ENCODE measurements around the gene ADNP2.
"Not testable (repeated sequence)": the region's sequence is repeated elsewhere in the genome, so short reads cannot be mapped to it uniquely, and the experiment has no call there.

Gene ADNP2

GRCh38 chr18:80147418-80148325 lies 38.6 kb downstream of the ADNP2 start:
- DNase-seq (ENCODE audit: low read depth) = peak; percentile 67

- no peak for DNase-seq (ENCODE audit: low read depth)
These were observed 39.5 kb downstream of the ADNP2 start for GRCh38 chr18:80148326-80149199.

GRCh38 chr18:80149667-80150066 lies 40.6 kb downstream of the ADNP2 start:
- no peak for DNase-seq (ENCODE audit: low read depth)

- no peak for DNase-seq (ENCODE audit: low read depth)
These were observed 45.2 kb downstream of the ADNP2 start for GRCh38 chr18:80154293-80154692.

GRCh38 chr18:80157708-80158343 lies 48.8 kb downstream of the ADNP2 start:
- peak; percentile 64 for DNase-seq (ENCODE audit: low read depth)

- DNase-seq (ENCODE audit: low read depth) = no peak
These were observed 49.3 kb downstream of the ADNP2 start for GRCh38 chr18:80158365-80158764.

- no peak for DNase-seq (ENCODE audit: low read depth)
These were observed 50.9 kb downstream of the ADNP2 start for GRCh38 chr18:80159713-80160636.

GRCh38 chr18:80161781-80162417 lies 52.8 kb downstream of the ADNP2 start:
- no peak for DNase-seq (ENCODE audit: low read depth)

- no peak for DNase-seq (ENCODE audit: low read depth)
These were observed 54.1 kb downstream of the ADNP2 start for GRCh38 chr18:80163183-80163582.

GRCh38 chr18:80164727-80165355 lies 55.8 kb downstream of the ADNP2 start:
- not testable (repeated sequence) for DNase-seq (ENCODE audit: low read depth)

GRCh38 chr18:80166240-80166639 lies 57.2 kb downstream of the ADNP2 start:
- no peak for DNase-seq (ENCODE audit: low read depth)

GRCh38 chr18:80166725-80167124 lies 57.7 kb downstream of the ADNP2 start:
- no peak for DNase-seq (ENCODE audit: low read depth)

- no peak for DNase-seq (ENCODE audit: low read depth)
These were observed 58.3 kb downstream of the ADNP2 start for GRCh38 chr18:80167331-80167730.

GRCh38 chr18:80167931-80168330 lies 58.9 kb downstream of the ADNP2 start:
- DNase-seq (ENCODE audit: low read depth) = no peak

GRCh38 chr18:80168346-80168745 lies 59.3 kb downstream of the ADNP2 start:
- DNase-seq (ENCODE audit: low read depth) = no peak

- no peak for DNase-seq (ENCODE audit: low read depth)
These were observed 59.9 kb downstream of the ADNP2 start for GRCh38 chr18:80168982-80169381.

- no peak for DNase-seq (ENCODE audit: low read depth)
These were observed 60.5 kb downstream of the ADNP2 start for GRCh38 chr18:80169607-80170006.

- no peak for DNase-seq (ENCODE audit: low read depth)
These were observed 61.5 kb downstream of the ADNP2 start for GRCh38 chr18:80170395-80171053.

- DNase-seq (ENCODE audit: low read depth) = peak; percentile 48
These were observed 62.2 kb downstream of the ADNP2 start for GRCh38 chr18:80171054-80171872.

All from stimulated activated CD8-positive, alpha-beta memory T cell treated with anti-CD3 and anti-CD28 coated beads, Interleukin-7, amount 100 ng/mL, for 24 hours (primary cell).